ENCODE measurements around the gene GSTT4.

Gene GSTT4

DNA sequence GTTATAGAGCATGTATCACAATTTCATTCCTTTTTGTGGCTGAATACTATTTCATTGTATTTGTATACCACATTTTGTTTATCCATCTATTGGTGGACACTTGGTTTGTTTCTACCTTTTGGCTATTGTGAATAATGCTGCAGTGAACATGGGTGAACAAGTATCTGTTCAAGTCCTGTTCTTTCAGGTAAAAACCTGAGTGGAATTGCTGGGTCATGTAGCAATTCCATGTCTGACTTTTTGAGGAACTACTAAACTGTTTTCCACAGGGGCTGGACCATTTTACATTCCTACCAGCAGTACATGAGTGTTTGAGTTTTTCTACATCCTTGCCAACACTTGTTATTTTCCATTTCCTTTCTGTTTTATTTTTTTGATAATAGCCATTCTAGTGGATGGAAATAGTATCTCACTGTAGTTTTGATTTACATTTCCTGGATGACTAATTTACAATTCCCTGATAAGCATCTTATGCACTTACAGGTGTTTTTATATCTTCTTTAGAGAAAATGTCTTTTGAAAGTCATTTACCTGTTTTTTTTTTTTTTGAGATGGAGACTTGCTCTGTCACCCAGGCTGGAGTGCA is 18.0 kb upstream of the GSTT4 start:
- H3K9me3 ChIP-seq (ENCODE audit: insufficient read depth, low read depth, low read length): no peaks in the 10 kb centered on the region
- no peak overlapping the region for H3K27ac ChIP-seq (ENCODE audit: low read depth, low read length)
- H4K12ac ChIP-seq (ENCODE audit: low read depth, low read length): no peak overlapping the region
- H3K79me1 ChIP-seq (ENCODE audit: low read length): no peaks in the 10 kb centered on the region
- H3K4me1 ChIP-seq (ENCODE audit: control insufficient read depth in 1 of 2, insufficient read depth in 2 of 2, low read length in 2 of 2): no peaks in the 10 kb centered on the region
- no peak overlapping the region for H3K14ac ChIP-seq (ENCODE audit: low read length)
- no peaks in the 10 kb centered on the region for H3K27me3 ChIP-seq (ENCODE audit: insufficient read depth, low read length)
- no peak overlapping the region for H3K4ac ChIP-seq (ENCODE audit: low read depth, low read length)
- no peak overlapping the region for H3K9ac ChIP-seq (ENCODE audit: low read length)
- no peak overlapping the region for H3K23ac ChIP-seq (ENCODE audit: low read length)
- no peak overlapping the region for H2BK120ac ChIP-seq (ENCODE audit: insufficient read depth, low read length, poor library complexity)
- H2AFZ ChIP-seq (ENCODE audit: insufficient read depth, low read length, poor library complexity): no peak overlapping the region
- no peak overlapping the region for H2AK5ac ChIP-seq (ENCODE audit: low read length)
- H3K4me3 ChIP-seq (ENCODE audit: low read depth, low read length): no peak overlapping the region
- H2BK5ac ChIP-seq (ENCODE audit: low read depth, low read length, poor library complexity): no peak overlapping the region
- no peak overlapping the region for H3K4me2 ChIP-seq (ENCODE audit: low read length)
- no peak overlapping the region for H4K8ac ChIP-seq (ENCODE audit: low read depth, low read length)
- H3K18ac ChIP-seq (ENCODE audit: low read length): no peak overlapping the region
- H3K79me2 ChIP-seq (ENCODE audit: control insufficient read depth, insufficient read depth, low read length, poor library complexity): no peaks in the 10 kb centered on the region
- H2BK12ac ChIP-seq (ENCODE audit: low read length): no peak overlapping the region
- H4K91ac ChIP-seq (ENCODE audit: low read depth, low read length): no peak overlapping the region
- no peaks in the 10 kb centered on the region for H3K36me3 ChIP-seq (ENCODE audit: control insufficient read depth in 1 of 2, insufficient read depth in 2 of 2, low read length in 2 of 2)
- no peak for DNase-seq

DNA sequence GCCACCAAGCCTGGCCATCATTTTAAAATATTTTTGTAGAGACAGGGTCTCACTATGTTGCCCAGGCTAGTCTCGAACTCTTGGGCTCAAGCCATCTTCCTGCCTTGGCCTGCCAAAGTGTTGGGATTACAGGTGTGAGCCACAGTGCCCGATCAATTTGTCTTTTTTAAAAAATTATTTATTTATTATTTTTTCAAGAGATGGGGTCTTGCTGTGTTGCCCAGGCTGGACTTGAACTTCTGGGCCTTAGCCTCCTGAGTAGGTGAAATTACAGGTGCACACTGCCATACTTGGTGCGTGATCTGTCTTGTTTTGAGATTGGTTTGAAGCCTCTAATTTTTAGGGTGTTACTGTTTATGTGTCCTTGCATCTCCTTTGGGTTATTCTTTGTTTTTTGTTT is 16.1 kb upstream of the GSTT4 start:
- H4K91ac ChIP-seq (ENCODE audit: low read depth, low read length): no peak overlapping the region
- H4K12ac ChIP-seq (ENCODE audit: low read depth, low read length): no peak overlapping the region
- H3K79me2 ChIP-seq (ENCODE audit: control insufficient read depth, insufficient read depth, low read length, poor library complexity): no peaks in the 10 kb centered on the region
- no peak overlapping the region for H4K8ac ChIP-seq (ENCODE audit: low read depth, low read length)
- no peaks in the 10 kb centered on the region for H3K9me3 ChIP-seq (ENCODE audit: insufficient read depth, low read depth, low read length)
- H2AFZ ChIP-seq (ENCODE audit: insufficient read depth, low read length, poor library complexity): no peak overlapping the region
- H3K27ac ChIP-seq (ENCODE audit: low read depth, low read length): no peak overlapping the region
- no peak overlapping the region for H2AK5ac ChIP-seq (ENCODE audit: low read length)
- H3K14ac ChIP-seq (ENCODE audit: low read length): no peak overlapping the region
- no peaks in the 10 kb centered on the region for H3K79me1 ChIP-seq (ENCODE audit: low read length)
- H3K9ac ChIP-seq (ENCODE audit: low read length): no peak overlapping the region
- H2BK12ac ChIP-seq (ENCODE audit: low read length): no peak overlapping the region
- no peak overlapping the region for H2BK5ac ChIP-seq (ENCODE audit: low read depth, low read length, poor library complexity)
- no peak overlapping the region for H3K18ac ChIP-seq (ENCODE audit: low read length)
- no CpG with 5 or more reads among the region's 3 CpGs for WGBS (ENCODE audit: extremely low coverage, insufficient coverage, insufficient read length)
- H3K4me3 ChIP-seq (ENCODE audit: low read depth, low read length): no peak overlapping the region
- no peaks in the 10 kb centered on the region for H3K27me3 ChIP-seq (ENCODE audit: insufficient read depth, low read length)
- no peak overlapping the region for H3K4me2 ChIP-seq (ENCODE audit: low read length)
- H3K36me3 ChIP-seq (ENCODE audit: control insufficient read depth in 1 of 2, insufficient read depth in 2 of 2, low read length in 2 of 2): peaks cover 0 to 3% of the 10 kb centered on the region in 2 experiments
- DNase-seq: no peak
- no peak overlapping the region for H3K4ac ChIP-seq (ENCODE audit: low read depth, low read length)
- H2BK120ac ChIP-seq (ENCODE audit: insufficient read depth, low read length, poor library complexity): no peak overlapping the region
- no peak overlapping the region for H3K23ac ChIP-seq (ENCODE audit: low read length)
- no peaks in the 10 kb centered on the region for H3K4me1 ChIP-seq (ENCODE audit: control insufficient read depth in 1 of 2, insufficient read depth in 2 of 2, low read length in 2 of 2)

DNA sequence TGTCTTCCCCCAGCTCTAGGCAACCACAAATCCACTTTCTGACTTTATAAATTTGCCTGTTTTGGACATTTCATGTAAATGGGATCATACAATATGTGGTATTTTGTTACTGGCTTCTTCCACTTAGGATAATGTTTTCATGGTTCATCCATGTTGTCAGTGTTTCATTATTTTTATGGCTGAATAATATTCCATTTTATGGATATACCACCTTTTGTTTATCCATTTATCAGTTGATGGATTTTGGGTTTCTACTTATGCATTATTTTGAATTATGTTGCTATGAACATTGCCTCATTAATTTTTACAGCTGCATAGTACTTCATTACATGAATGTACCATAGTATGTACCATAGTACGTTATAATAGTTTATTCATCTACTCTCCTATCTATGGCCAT is 10.9 kb upstream of the GSTT4 start:
- Histone ChIP-seq H3K9ac (ENCODE audit: low read length) (no peak overlapping the region), H2BK12ac (ENCODE audit: low read length) (no peak overlapping the region), H3K14ac (ENCODE audit: low read length) (no peak overlapping the region), H3K27me3 (ENCODE audit: insufficient read depth, low read length) (no peaks in the 10 kb centered on the region), H3K79me1 (ENCODE audit: low read length) (peaks cover 5% of the 10 kb centered on the region), H3K4me1 (ENCODE audit: control insufficient read depth in 1 of 2, insufficient read depth in 2 of 2, low read length in 2 of 2) (peaks cover 0 to 3% of the 10 kb centered on the region in 2 experiments), H2AK5ac (ENCODE audit: low read length) (no peak overlapping the region), H3K4ac (ENCODE audit: low read depth, low read length) (no peak overlapping the region), H3K4me2 (ENCODE audit: low read length) (no peak overlapping the region), H4K8ac (ENCODE audit: low read depth, low read length) (no peak overlapping the region), H3K79me2 (ENCODE audit: control insufficient read depth, insufficient read depth, low read length, poor library complexity) (peaks cover 5% of the 10 kb centered on the region), H3K36me3 (ENCODE audit: control insufficient read depth in 1 of 2, insufficient read depth in 2 of 2, low read length in 2 of 2) (peaks cover 0 to 3% of the 10 kb centered on the region in 2 experiments), H4K91ac (ENCODE audit: low read depth, low read length) (no peak overlapping the region), H3K9me3 (ENCODE audit: insufficient read depth, low read depth, low read length) (no peaks in the 10 kb centered on the region), H2BK5ac (ENCODE audit: low read depth, low read length, poor library complexity) (no peak overlapping the region), H3K4me3 (ENCODE audit: low read depth, low read length) (no peak overlapping the region), H3K23ac (ENCODE audit: low read length) (no peak overlapping the region), H2AFZ (ENCODE audit: insufficient read depth, low read length, poor library complexity) (no peak overlapping the region), H3K18ac (ENCODE audit: low read length) (no peak overlapping the region), H3K27ac (ENCODE audit: low read depth, low read length) (no peak overlapping the region), H4K12ac (ENCODE audit: low read depth, low read length) (no peak overlapping the region), H2BK120ac (ENCODE audit: insufficient read depth, low read length, poor library complexity) (no peak overlapping the region)
- no CpG with 5 or more reads among the region's 1 CpG for WGBS (ENCODE audit: extremely low coverage, insufficient coverage, insufficient read length)
- no peak for DNase-seq

DNA sequence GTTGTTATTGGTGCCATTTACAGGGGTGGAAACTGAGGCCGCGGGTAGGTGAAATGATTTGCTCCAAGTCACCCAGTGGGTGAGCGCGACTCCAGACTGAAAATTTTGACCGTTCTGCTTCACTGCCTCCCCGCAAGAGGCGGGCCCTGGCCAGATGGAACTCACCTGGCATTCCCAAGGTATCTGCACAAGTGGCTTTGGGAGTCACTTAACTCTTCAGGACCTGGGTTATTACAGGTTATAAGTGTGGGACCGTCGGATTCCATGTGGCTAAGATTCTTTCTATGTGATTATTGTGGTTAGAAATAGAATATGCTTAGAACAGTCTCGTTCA is 6.4 kb upstream of the GSTT4 start:
- H3K18ac ChIP-seq (ENCODE audit: low read length): peak overlapping the region; percentile 90
- no peaks in the 10 kb centered on the region for H3K27me3 ChIP-seq (ENCODE audit: insufficient read depth, low read length)
- peaks cover 5% of the 10 kb centered on the region for H3K79me2 ChIP-seq (ENCODE audit: control insufficient read depth, insufficient read depth, low read length, poor library complexity)
- H3K36me3 ChIP-seq (ENCODE audit: control insufficient read depth in 1 of 2, insufficient read depth in 2 of 2, low read length in 2 of 2): no peaks in the 10 kb centered on the region
- H3K4me1 ChIP-seq (ENCODE audit: control insufficient read depth in 1 of 2, insufficient read depth in 2 of 2, low read length in 2 of 2): peaks cover 0 to 3% of the 10 kb centered on the region in 2 experiments
- H4K8ac ChIP-seq (ENCODE audit: low read depth, low read length): peak overlapping the region; percentile 89
- peak overlapping the region; percentile 90 for H3K14ac ChIP-seq (ENCODE audit: low read length)
- no peak overlapping the region for H3K23ac ChIP-seq (ENCODE audit: low read length)
- peak overlapping the region; percentile 50 for H2AK5ac ChIP-seq (ENCODE audit: low read length)
- peak overlapping the region; percentile 91 for H4K12ac ChIP-seq (ENCODE audit: low read depth, low read length)
- peaks cover 2% of the 10 kb centered on the region for H3K9me3 ChIP-seq (ENCODE audit: insufficient read depth, low read depth, low read length)
- peak overlapping the region; percentile 91 for H3K4me2 ChIP-seq (ENCODE audit: low read length)
- H2AFZ ChIP-seq (ENCODE audit: insufficient read depth, low read length, poor library complexity): peak overlapping the region; percentile 96
- no CpG with 5 or more reads among the region's 10 CpGs for WGBS (ENCODE audit: extremely low coverage, insufficient coverage, insufficient read length)
- peak overlapping the region; percentile 90 for H4K91ac ChIP-seq (ENCODE audit: low read depth, low read length)
- H2BK5ac ChIP-seq (ENCODE audit: low read depth, low read length, poor library complexity): peak overlapping the region; percentile 91
- H3K4ac ChIP-seq (ENCODE audit: low read depth, low read length): peak overlapping the region; percentile 86
- H3K27ac ChIP-seq (ENCODE audit: low read depth, low read length): peak overlapping the region; percentile 70
- H3K79me1 ChIP-seq (ENCODE audit: low read length): peaks cover 8% of the 10 kb centered on the region
- DNase-seq: peak; percentile 41 to 59
- peak overlapping the region; percentile 89 for H2BK120ac ChIP-seq (ENCODE audit: insufficient read depth, low read length, poor library complexity)
- peak overlapping the region; percentile 79 for H2BK12ac ChIP-seq (ENCODE audit: low read length)
- peak overlapping the region; percentile 82 for H3K4me3 ChIP-seq (ENCODE audit: low read depth, low read length)
- H3K9ac ChIP-seq (ENCODE audit: low read length): peak overlapping the region; percentile 81
